SKM-1 (cell line): ENCODE data around the gene KIF23.
"Not testable (repeated sequence)": the region's sequence is repeated elsewhere in the genome, so short reads cannot be mapped to it uniquely, and the experiment has no call there.

Source experiments
- DNase-seq: peaks from one replicate; lab custom pipeline; 2025; ENCODE audit not compliant: unreplicated experiment; lab: John Stamatoyannopoulos, UW

Gene KIF23

GRCh38 chr15:69413822-69414700 lies at the start of gene KIF23:
TSS of gene KIF23 (plus strand) at chr15:69414349. CDS start at chr15:69414466, 117 bp downstream.
- peak; percentile 91 for DNase-seq

- DNase-seq = no peak
Observed at GRCh38 chr15:69367236-69367635, 46.9 kb upstream of the KIF23 start.

- DNase-seq = no peak
Observed at GRCh38 chr15:69369631-69370030, 44.5 kb upstream of the KIF23 start.

- no peak for DNase-seq
Observed at GRCh38 chr15:69373406-69373805, 40.7 kb upstream of the KIF23 start.

GRCh38 chr15:69375151-69375790 lies 38.9 kb upstream of the KIF23 start:
- DNase-seq = no peak

- no peak for DNase-seq
Observed at GRCh38 chr15:69377216-69377970, 36.8 kb upstream of the KIF23 start.

GRCh38 chr15:69380100-69380725 lies 33.9 kb upstream of the KIF23 start:
- no peak for DNase-seq

GRCh38 chr15:69380726-69381105 lies 33.4 kb upstream of the KIF23 start:
- DNase-seq = no peak

- DNase-seq = not testable (repeated sequence)
Observed at GRCh38 chr15:69382176-69382575, 32.0 kb upstream of the KIF23 start.

GRCh38 chr15:69384066-69384465 lies 30.1 kb upstream of the KIF23 start:
- not testable (repeated sequence) for DNase-seq

GRCh38 chr15:69384626-69385598 lies 29.2 kb upstream of the KIF23 start:
- DNase-seq = no peak

GRCh38 chr15:69385831-69386230 lies 28.3 kb upstream of the KIF23 start:
- DNase-seq = no peak

GRCh38 chr15:69386284-69386683 lies 27.9 kb upstream of the KIF23 start:
- DNase-seq = no peak

GRCh38 chr15:69388260-69388705 lies 25.9 kb upstream of the KIF23 start:
- no peak for DNase-seq

- DNase-seq = no peak
Observed at GRCh38 chr15:69389426-69389825, 24.7 kb upstream of the KIF23 start.

- DNase-seq = no peak
Observed at GRCh38 chr15:69390575-69390974, 23.6 kb upstream of the KIF23 start.

- no peak for DNase-seq
Observed at GRCh38 chr15:69391046-69391757, 22.9 kb upstream of the KIF23 start.

- no peak for DNase-seq
Observed at GRCh38 chr15:69392352-69392751, 21.8 kb upstream of the KIF23 start.

- no peak for DNase-seq
Observed at GRCh38 chr15:69393831-69394491, 20.2 kb upstream of the KIF23 start.
